ENCODE results near the gene WHAMM. TPM values are rescaled to one million over a fixed set of nuclear protein-coding genes. Genes with fewer than 3 reads are reported as not detected.
"Not testable (repeated sequence)": the region's sequence is repeated elsewhere in the genome, so short reads cannot be mapped to it uniquely, and the experiment has no call there.

Gene WHAMM
- total RNA-seq, 2 donors from 2014 or later, result 91.2 to 99.7 TPM

DNA sequence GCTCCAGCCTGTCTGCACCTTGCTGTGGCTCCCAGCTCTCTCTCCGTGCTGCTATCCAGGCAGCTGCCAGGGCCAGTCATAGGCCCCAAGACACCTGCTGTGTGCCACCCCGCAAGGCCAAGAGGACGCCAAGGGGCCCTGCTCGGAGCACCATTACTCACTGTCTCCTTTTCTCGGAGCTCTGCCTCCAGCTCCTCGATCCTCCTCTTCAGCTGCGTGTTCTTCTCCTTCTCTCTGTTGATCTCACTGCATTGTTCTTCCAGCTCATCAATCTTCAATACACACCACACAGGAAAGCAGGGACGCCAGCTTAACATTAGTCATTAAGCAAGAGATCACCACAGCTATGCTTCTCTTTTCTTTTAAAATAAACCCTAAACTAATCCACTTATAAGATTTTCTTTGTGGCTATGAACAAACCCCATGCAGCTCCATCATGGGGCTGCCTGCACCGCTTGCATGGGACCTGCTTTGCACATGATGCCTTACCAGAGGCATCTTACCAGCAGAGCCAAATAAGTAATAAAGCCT, 42.6 kb downstream of the WHAMM start:
- ATAC-seq (no peak), DNase-seq (no peak)
- H3K27me3 Mint-ChIP-seq, result no peaks in the 10 kb centered on the region
- H3K9me3 ChIP-seq (ENCODE audit: control insufficient read depth, low read length, poor library complexity, severe bottlenecking), result no peaks in the 10 kb centered on the region
- no peak overlapping the region for H3K4me3 Mint-ChIP-seq
- H3K27ac Mint-ChIP-seq, result no peak overlapping the region
- no peaks in the 10 kb centered on the region for H3K36me3 Mint-ChIP-seq (ENCODE audit: low read depth)
- H3K4me1 Mint-ChIP-seq, result peaks cover 10% of the 10 kb centered on the region

- DNase-seq, result no peak
- no peak overlapping the region for H3K4me3 Mint-ChIP-seq
Measured at GRCh38 chr15:82852941-82853561, 43.6 kb downstream of the WHAMM start.

DNA sequence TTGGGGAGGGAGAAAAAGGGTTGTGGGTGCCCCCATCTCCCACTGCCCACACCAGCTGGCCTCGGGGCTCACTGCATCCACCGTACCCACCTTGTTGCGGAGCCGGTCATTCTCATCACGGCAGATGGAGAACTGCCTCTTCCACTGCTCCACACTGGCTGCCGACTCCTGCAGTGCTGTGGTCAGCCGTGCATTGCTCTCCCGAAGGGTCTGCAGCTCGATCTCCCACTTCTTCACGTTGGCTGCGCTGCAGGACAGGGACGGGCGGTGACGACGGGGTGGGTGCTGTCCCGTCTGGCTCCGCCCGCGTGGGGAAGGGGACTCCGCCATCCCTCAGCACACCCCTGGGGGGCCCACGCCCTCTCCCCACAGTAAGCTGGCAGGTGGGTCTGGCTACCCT, 45.1 kb downstream of the WHAMM start:
- peaks cover 13% of the 10 kb centered on the region for H3K27me3 Mint-ChIP-seq
- no peak overlapping the region for H3K4me3 Mint-ChIP-seq
- ATAC-seq (no peak), DNase-seq (no peak)
- peaks cover 3% of the 10 kb centered on the region for H3K36me3 Mint-ChIP-seq (ENCODE audit: low read depth)
- H3K4me1 Mint-ChIP-seq, result peaks cover 7% of the 10 kb centered on the region
- no peak overlapping the region for H3K27ac Mint-ChIP-seq
- H3K9me3 ChIP-seq (ENCODE audit: control insufficient read depth, low read length, poor library complexity, severe bottlenecking), result no peaks in the 10 kb centered on the region

More at GRCh38 chr15:82852941-82853561, 43.6 kb downstream of the WHAMM start:
- ATAC-seq, result no peak
- no peaks in the 10 kb centered on the region for H3K36me3 Mint-ChIP-seq (ENCODE audit: low read depth)
- no peaks in the 10 kb centered on the region for H3K27me3 Mint-ChIP-seq
- H3K9me3 ChIP-seq (ENCODE audit: control insufficient read depth, low read length, poor library complexity, severe bottlenecking), result no peaks in the 10 kb centered on the region
- H3K4me1 Mint-ChIP-seq, result peaks cover 10% of the 10 kb centered on the region
- H3K27ac Mint-ChIP-seq, result no peak overlapping the region

GRCh38 chr15:82855286-82856100, 46.1 kb downstream of the WHAMM start:
- DNase-seq, result no peak
- peaks cover 4% of the 10 kb centered on the region for H3K4me1 Mint-ChIP-seq
- H3K36me3 Mint-ChIP-seq (ENCODE audit: low read depth), result peaks cover 3% of the 10 kb centered on the region
- H3K27me3 Mint-ChIP-seq, result peaks cover 13% of the 10 kb centered on the region
- ATAC-seq, result no peak
- H3K27ac Mint-ChIP-seq, result no peak overlapping the region
- no peaks in the 10 kb centered on the region for H3K9me3 ChIP-seq (ENCODE audit: control insufficient read depth, low read length, poor library complexity, severe bottlenecking)
- no peak overlapping the region for H3K4me3 Mint-ChIP-seq

DNA sequence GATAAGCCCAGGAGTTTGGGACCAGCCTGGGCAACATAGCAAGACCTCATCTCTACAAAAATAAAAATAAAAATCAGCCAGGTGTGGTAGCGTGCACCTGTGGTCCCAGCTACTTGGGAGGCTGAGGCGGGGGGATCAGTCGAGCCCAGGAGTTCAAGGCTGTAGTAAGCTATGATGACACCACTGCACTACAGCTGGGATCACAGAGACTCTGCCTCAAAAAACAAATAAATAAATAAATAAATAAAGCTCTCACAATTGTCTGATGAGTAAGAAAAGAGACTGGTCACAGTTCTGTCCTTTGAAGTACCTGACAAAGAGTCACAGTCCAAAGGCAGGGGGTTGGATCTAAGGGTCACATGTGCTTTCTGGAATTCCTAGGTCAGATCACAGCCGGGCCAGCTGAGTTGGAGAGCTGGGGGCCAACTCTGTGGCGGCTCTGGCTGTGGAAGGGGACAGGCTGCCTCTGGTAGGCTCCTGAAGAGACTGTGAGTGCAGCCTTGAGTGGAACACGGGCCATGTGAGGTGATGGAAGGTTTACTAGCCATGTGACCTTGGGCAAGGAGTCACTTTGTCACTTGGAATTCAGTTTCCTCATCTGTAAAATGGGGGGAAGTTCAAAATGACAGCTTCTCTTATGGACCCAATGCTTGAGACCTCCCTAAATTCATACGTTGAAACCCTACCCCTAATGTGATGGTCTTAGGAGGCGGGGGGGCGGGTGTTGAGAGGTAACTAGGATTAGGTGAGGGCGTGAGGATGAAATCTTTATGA, 47.2 kb downstream of the WHAMM start:
- Mint-ChIP-seq H3K4me3 (no peak overlapping the region), H3K36me3 (ENCODE audit: low read depth) (peaks cover 3% of the 10 kb centered on the region), H3K27me3 (peaks cover 13% of the 10 kb centered on the region), H3K4me1 (peaks cover 4% of the 10 kb centered on the region), H3K27ac (no peak overlapping the region)
- DNase-seq (no peak), ATAC-seq (no peak)
- H3K9me3 ChIP-seq (ENCODE audit: control insufficient read depth, low read length, poor library complexity, severe bottlenecking), result no peaks in the 10 kb centered on the region

- H3K36me3 Mint-ChIP-seq (ENCODE audit: low read depth), result peaks cover 3% of the 10 kb centered on the region
- ATAC-seq (no peak), DNase-seq (no peak)
- no peaks in the 10 kb centered on the region for H3K9me3 ChIP-seq (ENCODE audit: control insufficient read depth, low read length, poor library complexity, severe bottlenecking)
- H3K4me1 Mint-ChIP-seq, result peaks cover 2% of the 10 kb centered on the region
- H3K27ac Mint-ChIP-seq, result no peak overlapping the region
- H3K4me3 Mint-ChIP-seq, result no peak overlapping the region
- peaks cover 22% of the 10 kb centered on the region for H3K27me3 Mint-ChIP-seq
Measured at GRCh38 chr15:82858932-82859331, 49.5 kb downstream of the WHAMM start.

- Mint-ChIP-seq H3K4me1 (no peaks in the 10 kb centered on the region), H3K27ac (no peak overlapping the region), H3K4me3 (no peak overlapping the region), H3K36me3 (ENCODE audit: low read depth) (peaks cover 3% of the 10 kb centered on the region), H3K27me3 (peaks cover 22% of the 10 kb centered on the region)
- no peak for ATAC-seq
- no peaks in the 10 kb centered on the region for H3K9me3 ChIP-seq (ENCODE audit: control insufficient read depth, low read length, poor library complexity, severe bottlenecking)
- no peak for DNase-seq
Measured at GRCh38 chr15:82862886-82863285, 53.5 kb downstream of the WHAMM start.

- DNase-seq, result no peak
- no peak overlapping the region for H3K4me3 Mint-ChIP-seq
- no peaks in the 10 kb centered on the region for H3K9me3 ChIP-seq (ENCODE audit: control insufficient read depth, low read length, poor library complexity, severe bottlenecking)
- no peaks in the 10 kb centered on the region for H3K36me3 Mint-ChIP-seq (ENCODE audit: low read depth)
- H3K27me3 Mint-ChIP-seq, result peaks cover 15% of the 10 kb centered on the region
- H3K4me1 Mint-ChIP-seq, result no peaks in the 10 kb centered on the region
- H3K27ac Mint-ChIP-seq, result no peak overlapping the region
- no peak for ATAC-seq
Measured at GRCh38 chr15:82864967-82865366, 55.5 kb downstream of the WHAMM start.

DNA sequence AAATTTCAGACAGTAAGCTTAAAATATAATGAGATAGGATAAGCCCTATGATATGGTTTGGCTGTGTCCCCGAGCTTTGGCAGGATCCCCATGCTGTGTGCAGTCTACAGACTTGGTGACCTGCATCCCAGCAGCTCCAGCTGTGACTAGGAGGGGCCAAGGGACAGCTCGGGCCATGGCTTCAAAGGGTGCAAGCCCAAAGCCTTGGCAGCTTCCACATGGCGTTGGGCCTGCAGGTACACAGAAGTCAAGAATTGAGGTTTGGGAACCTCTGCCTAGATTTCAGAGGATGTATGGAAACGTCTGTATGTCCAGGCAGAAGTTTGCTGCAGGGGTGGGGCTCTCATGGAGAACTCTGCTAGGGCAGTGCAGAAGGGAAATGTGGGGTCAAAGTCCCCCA, 56.2 kb downstream of the WHAMM start:
- H3K27ac Mint-ChIP-seq; ATAC-seq; H3K4me1 Mint-ChIP-seq; H3K9me3 ChIP-seq (ENCODE audit: control insufficient read depth, low read length, poor library complexity, severe bottlenecking); H3K4me3 Mint-ChIP-seq; H3K36me3 Mint-ChIP-seq (ENCODE audit: low read depth); DNase-seq: not testable (repeated sequence)
- peaks cover 15% of the 10 kb centered on the region for H3K27me3 Mint-ChIP-seq

- H3K36me3 Mint-ChIP-seq (ENCODE audit: low read depth); DNase-seq; H3K4me3 Mint-ChIP-seq; H3K27ac Mint-ChIP-seq; ATAC-seq; H3K9me3 ChIP-seq (ENCODE audit: control insufficient read depth, low read length, poor library complexity, severe bottlenecking); H3K4me1 Mint-ChIP-seq: not testable (repeated sequence)
- H3K27me3 Mint-ChIP-seq, result peaks cover 18% of the 10 kb centered on the region
Measured at GRCh38 chr15:82865981-82866380, 56.6 kb downstream of the WHAMM start.

- no peaks in the 10 kb centered on the region for H3K9me3 ChIP-seq (ENCODE audit: control insufficient read depth, low read length, poor library complexity, severe bottlenecking)
- H3K27ac Mint-ChIP-seq, result no peak overlapping the region
- H3K27me3 Mint-ChIP-seq, result peaks cover 23% of the 10 kb centered on the region
- H3K4me1 Mint-ChIP-seq, result no peaks in the 10 kb centered on the region
- ATAC-seq (no peak), DNase-seq (no peak)
- peaks cover 4% of the 10 kb centered on the region for H3K36me3 Mint-ChIP-seq (ENCODE audit: low read depth)
- H3K4me3 Mint-ChIP-seq, result no peak overlapping the region
Measured at GRCh38 chr15:82870727-82871320, 61.4 kb downstream of the WHAMM start.

GRCh38 chr15:82871358-82871757, 61.9 kb downstream of the WHAMM start:
- H3K36me3 Mint-ChIP-seq (ENCODE audit: low read depth), result peaks cover 4% of the 10 kb centered on the region
- no peak overlapping the region for H3K4me3 Mint-ChIP-seq
- H3K9me3 ChIP-seq (ENCODE audit: control insufficient read depth, low read length, poor library complexity, severe bottlenecking), result no peaks in the 10 kb centered on the region
- no peak for DNase-seq
- ATAC-seq, result no peak
- peaks cover 23% of the 10 kb centered on the region for H3K27me3 Mint-ChIP-seq
- no peaks in the 10 kb centered on the region for H3K4me1 Mint-ChIP-seq
- no peak overlapping the region for H3K27ac Mint-ChIP-seq

Measured in T-helper 17 cell (primary cell).